Lung (tissue), 12 donors: ENCODE data around the gene PKN3. TPM values are rescaled to one million over a fixed set of nuclear protein-coding genes. Genes with fewer than 3 reads are reported as not detected.
"Not testable (repeated sequence)": the region's sequence is repeated elsewhere in the genome, so short reads cannot be mapped to it uniquely, and the experiment has no call there.

Experiments
- ATAC-seq: fragments of 200-7000 bp; cut with Tn5 transposase; one replicate; pipeline ENCODE4 v1.9.1; 2020; ENCODE audit warnings: moderate number of reproducible peaks; ENCODE audit not compliant: insufficient read depth, low FRiP score
- DNase-seq, 3 donors: peaks; one replicate each; pipeline ENCODE4 v3.0.0-alpha.2; 2013 to 2017
- H3K27ac ChIP-seq, 2 donors: one replicate each; pipeline ENCODE4 v1.5.1; 2013; ENCODE audit warnings: mild to moderate bottlenecking in 2 of 2, moderate library complexity in 2 of 2, control low read depth in 1 of 2, inconsistent platforms in 1 of 2, low read depth in 1 of 2, low read length in 1 of 2
- H3K27me3 ChIP-seq, 3 donors: one replicate each; pipeline ENCODE4 v1.5.1; 2013; ENCODE audit warnings: low read length in 2 of 3; ENCODE audit not compliant: control insufficient read depth in 3 of 3, insufficient read depth in 3 of 3
- H3K36me3 ChIP-seq, 4 donors: one replicate each; pipeline ENCODE4 v1.5.1; 2013; ENCODE audit warnings: low read length in 4 of 4, mild to moderate bottlenecking in 1 of 4, moderate library complexity in 1 of 4; ENCODE audit not compliant: control insufficient read depth in 4 of 4, insufficient read depth in 4 of 4
- H3K4me1 ChIP-seq, 5 donors: one replicate each; pipeline ENCODE4 v1.5.1; 2013; ENCODE audit warnings: low read length in 5 of 5, mild to moderate bottlenecking in 2 of 5, moderate library complexity in 1 of 5; ENCODE audit not compliant: control insufficient read depth in 5 of 5, insufficient read depth in 5 of 5
- H3K4me3 ChIP-seq: one replicate; pipeline ENCODE4 v1.5.1; 2013; ENCODE audit warnings: mild to moderate bottlenecking, control low read depth, moderate library complexity
- H3K9ac ChIP-seq, 2 donors: one replicate each; pipeline ENCODE4 v1.5.1; 2013; ENCODE audit warnings: low read length in 2 of 2, control low read depth in 1 of 2; ENCODE audit not compliant: insufficient read depth in 1 of 2
- H3K9me3 ChIP-seq, 4 donors: one replicate each; pipeline ENCODE4 v1.5.1; 2013; ENCODE audit warnings: low read length in 3 of 4, mild to moderate bottlenecking in 1 of 4, moderate library complexity in 1 of 4; ENCODE audit not compliant: control insufficient read depth in 4 of 4, insufficient read depth in 3 of 4
- CTCF ChIP-seq: IDR thresholded peaks from 2 replicates; pipeline ENCODE4 v1.5.1; 2012; ENCODE audit warnings: mild to moderate bottlenecking; ENCODE audit errors: control extremely low read depth, extremely low read depth
- WGBS, 2 donors: extraction: QIAGEN DNeasy Blood & Tissue Kit; methylation state at CpG; one replicate each; pipeline ENCODE4 v1.1.7; 2013; 5-methylcytosine and 5-hydroxymethylcytosine counted together
- polyA plus RNA-seq, 2 donors: library from polyadenylated mRNA; stranded (reverse); fragments of 200-250 nt; gene quantifications; one replicate each; pipeline ENCODE4 v1.2.1, GENCODE V29; 2013
- total RNA-seq, 2 donors: library from RNA; depleted of rRNA in 1 of 2; stranded (reverse); fragments of >200 nt in 1 of 2; gene quantifications; one replicate each; pipeline ENCODE4 v1.2.1, GENCODE V29; 2014 to 2021
- donor health status: control.
- donor health status: control.
- donor health status: Bipolar disorder and iron deficiency.
- donor health status: healthy.
- donor health status: DM: yes; HTN: yes; CAD: no.

The PKN3 gene
- total and polyA plus RNA-seq, 4 donors, result 4.1 to 19.3 (median 10.8) TPM

- Histone ChIP-seq H3K27ac (peak within 1 kb of the TSS; percentile 99), H3K4me1 (peaks cover 0 to 1% (median 0%) of the 10 kb centered on the region in 5 donors), H3K9me3 (no peaks in the 10 kb centered on the region), H3K4me3 (peak within 1 kb of the TSS; percentile 94), H3K36me3 (peaks cover 0 to 1% (median 0%) of the 10 kb centered on the region in 4 donors), H3K9ac (peak within 1 kb of the TSS; percentile 82 to 96), H3K27me3 (no peaks in the 10 kb centered on the region)
- peak; percentile 96 for ATAC-seq
- no peak for TF ChIP-seq CTCF
- WGBS, 2 donors, result 1% methylated on average over 77 to 86 of the region's 86 CpGs
- peak; percentile 97 to 98 (median 98) for DNase-seq
These were observed 45.6 kb upstream of the PKN3 start, which contains the start of gene DYNC2I2 for GRCh38 chr9:128656416-128657343. TSS of gene DYNC2I2 (minus strand) at chr9:128656847. CDS start at chr9:128656726, 121 bp downstream.

- Histone ChIP-seq H3K9ac (peak overlapping the region; percentile 82 to 96), H3K27me3 (no peaks in the 10 kb centered on the region), H3K36me3 (no peaks in the 10 kb centered on the region), H3K27ac (peak overlapping the region in 1 of 2 donors; percentile 99), H3K4me1 (peaks cover 0 to 1% (median 0%) of the 10 kb centered on the region in 5 donors), H3K9me3 (no peaks in the 10 kb centered on the region), H3K4me3 (no peak overlapping the region)
- no peak for TF ChIP-seq CTCF
- DNase-seq (no peak), ATAC-seq (no peak)
- WGBS, 2 donors, result 96 to 97% methylated on average over 13 of the region's 13 CpGs
These were observed 45.0 kb upstream of the PKN3 start for GRCh38 chr9:128657344-128657704.

- DNase-seq, result no peak
- H3K36me3 ChIP-seq, result no peaks in the 10 kb centered on the region
- ATAC-seq, result no peak
- WGBS, 2 donors, result 97 to 98% methylated on average over 3 of the region's 3 CpGs
- H3K9ac ChIP-seq, result no peak overlapping the region
- no peak overlapping the region for H3K4me3 ChIP-seq
- no peaks in the 10 kb centered on the region for H3K27me3 ChIP-seq
- H3K27ac ChIP-seq, result no peak overlapping the region
- peaks cover 0 to 1% (median 0%) of the 10 kb centered on the region in 5 donors for H3K4me1 ChIP-seq
- no peak for TF ChIP-seq CTCF
- H3K9me3 ChIP-seq, result no peaks in the 10 kb centered on the region
These were observed 44.5 kb upstream of the PKN3 start for GRCh38 chr9:128657796-128658195.

- not testable (repeated sequence) for ATAC-seq
These were observed 35.8 kb upstream of the PKN3 start for GRCh38 chr9:128666481-128666941.

More at GRCh38 chr9:128666481-128666941, 35.8 kb upstream of the PKN3 start:
- 88 to 92% methylated on average over 8 of the region's 8 CpGs for WGBS, 2 donors
- DNase-seq, H3K9ac ChIP-seq, H3K4me3 ChIP-seq, H3K4me1 ChIP-seq, H3K27ac ChIP-seq, H3K27me3 ChIP-seq, H3K9me3 ChIP-seq, H3K36me3 ChIP-seq: not testable (repeated sequence)
